Choroid plexus epithelial cell (primary cell): ENCODE measurements around the gene CEP85L.
A peak's percentile ranks its signal among the peaks of the same experiment; 100 is the strongest.

Source experiments
- DNase-seq: peaks from one replicate; pipeline ENCODE4 v3.0.0-alpha.2; 2010; ENCODE audit warnings: low read depth
- H3K4me3 ChIP-seq: 2 replicates; pipeline ENCODE4 v1.5.1; 2011; ENCODE audit warnings: low read depth, mild to moderate bottlenecking, control low read depth, low read length, moderate library complexity
- TF ChIP-seq, protein P1 (sequence below): conservative IDR thresholded peaks from 2 replicates; pipeline ENCODE4 v1.5.1; 2011; ENCODE audit warnings: low read depth, mild to moderate bottlenecking, control low read depth, inconsistent platforms, low read length, moderate library complexity

CEP85L gene

GRCh38 chr6:118485601-118486550, 165.5 kb downstream of the CEP85L start:
- DNase-seq = peak; percentile 53
- H3K4me3 ChIP-seq = no peak overlapping the region
- TF ChIP-seq, protein P1, sequence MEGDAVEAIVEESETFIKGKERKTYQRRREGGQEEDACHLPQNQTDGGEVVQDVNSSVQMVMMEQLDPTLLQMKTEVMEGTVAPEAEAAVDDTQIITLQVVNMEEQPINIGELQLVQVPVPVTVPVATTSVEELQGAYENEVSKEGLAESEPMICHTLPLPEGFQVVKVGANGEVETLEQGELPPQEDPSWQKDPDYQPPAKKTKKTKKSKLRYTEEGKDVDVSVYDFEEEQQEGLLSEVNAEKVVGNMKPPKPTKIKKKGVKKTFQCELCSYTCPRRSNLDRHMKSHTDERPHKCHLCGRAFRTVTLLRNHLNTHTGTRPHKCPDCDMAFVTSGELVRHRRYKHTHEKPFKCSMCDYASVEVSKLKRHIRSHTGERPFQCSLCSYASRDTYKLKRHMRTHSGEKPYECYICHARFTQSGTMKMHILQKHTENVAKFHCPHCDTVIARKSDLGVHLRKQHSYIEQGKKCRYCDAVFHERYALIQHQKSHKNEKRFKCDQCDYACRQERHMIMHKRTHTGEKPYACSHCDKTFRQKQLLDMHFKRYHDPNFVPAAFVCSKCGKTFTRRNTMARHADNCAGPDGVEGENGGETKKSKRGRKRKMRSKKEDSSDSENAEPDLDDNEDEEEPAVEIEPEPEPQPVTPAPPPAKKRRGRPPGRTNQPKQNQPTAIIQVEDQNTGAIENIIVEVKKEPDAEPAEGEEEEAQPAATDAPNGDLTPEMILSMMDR = no peak

DNA sequence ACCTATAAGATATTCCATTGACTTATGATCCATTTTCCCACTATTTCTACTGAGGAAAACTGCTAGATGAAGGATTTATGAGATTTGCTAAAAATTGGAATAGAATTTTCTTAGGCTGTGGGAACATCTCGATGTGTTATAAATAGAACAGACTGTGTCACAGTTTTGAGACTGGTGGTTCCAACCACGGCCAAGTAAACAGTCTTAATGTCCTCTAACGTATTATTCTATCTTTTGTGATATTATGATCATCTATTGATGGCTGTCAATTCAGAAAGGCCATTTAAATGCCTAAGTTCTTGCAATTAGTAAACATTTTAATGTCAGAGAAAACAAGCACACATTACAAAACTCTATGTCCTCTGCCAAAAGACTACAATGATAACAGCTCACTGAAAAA, 174.8 kb downstream of the CEP85L start:
- TF ChIP-seq, protein P1 = no peak
- no peak overlapping the region for H3K4me3 ChIP-seq
- no peak for DNase-seq

GRCh38 chr6:118473266-118473665, 178.1 kb downstream of the CEP85L start:
- H3K4me3 ChIP-seq = no peak overlapping the region
- DNase-seq = no peak
- TF ChIP-seq, protein P1 = no peak

DNA sequence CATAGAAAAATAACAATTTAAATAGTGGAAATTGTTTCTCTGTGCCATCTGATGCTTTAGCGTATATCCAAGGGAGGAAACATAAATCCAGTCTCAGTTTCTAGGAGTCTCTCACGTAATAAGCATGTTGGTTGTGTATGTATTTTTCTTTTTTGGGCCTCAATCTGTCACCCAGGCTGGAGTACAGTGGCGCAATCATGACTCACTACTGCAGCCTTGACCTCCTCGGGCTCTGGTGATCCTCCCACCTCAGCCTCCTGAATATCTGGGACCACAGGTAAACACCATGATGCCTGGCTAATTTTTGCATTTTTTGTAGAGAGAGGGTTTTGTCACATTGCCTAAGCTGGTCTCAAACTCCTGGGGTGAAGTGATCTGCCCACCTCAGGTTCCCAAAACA, 181.9 kb downstream of the CEP85L start:
- TF ChIP-seq, protein P1 = no peak
- DNase-seq = peak; percentile 26
- H3K4me3 ChIP-seq = no peak overlapping the region

GRCh38 chr6:118468682-118469465, 182.5 kb downstream of the CEP85L start:
- H3K4me3 ChIP-seq = no peak overlapping the region
- DNase-seq = peak; percentile 66
- TF ChIP-seq, protein P1 = no peak

- H3K4me3 ChIP-seq = no peak overlapping the region
- no peak for DNase-seq
- TF ChIP-seq, protein P1 = no peak
Observed at GRCh38 chr6:118467181-118467580, 184.2 kb downstream of the CEP85L start.
